IMR-90 (cell line): ENCODE data around the gene RALGPS1. TPM values are rescaled to one million over a fixed set of nuclear protein-coding genes. Genes with fewer than 3 reads are reported as not detected.

Experiments
- ATAC-seq: fragments of 200-7000 bp; cut with Tn5 transposase; 2 replicates; pipeline ENCODE4 v1.9.1; 2020; ENCODE audit warnings: low read depth, mild to moderate bottlenecking, moderate library complexity
- BruUV-seq: library from RNA; stranded (reverse); fragments of 400-500 nt; replicated peaks from 2 replicates; lab custom pipeline; 2021; lab: Mats Ljungman, UMichigan
- CTCF ChIA-PET: fragments of 300-600 bp; formaldehyde crosslinking; extraction: SDS; loops from one replicate; lab custom pipeline; 2021; ENCODE audit warnings: antibody characterized with exemption; lab: Yijun Ruan, JAX
- POLR2A ChIA-PET: fragments of 300-600 bp; sonication (Branson Sonifier 250); formaldehyde crosslinking; loops from one replicate; lab custom pipeline; 2022; ENCODE audit warnings: antibody characterized with exemption; ENCODE audit not compliant: unreplicated experiment; lab: Charles Lee
- DNase-seq: peaks from one replicate; pipeline ENCODE4 v3.0.0; 2013
- H2AFZ ChIP-seq: replicated peaks from 2 replicates; pipeline ENCODE3; 2013; ENCODE audit warnings: low read length, mild to moderate bottlenecking; ENCODE audit not compliant: poor library complexity
- H2AK5ac ChIP-seq: 2 replicates; pipeline ENCODE4 v1.6.1; 2013; ENCODE audit warnings: low read depth, low read length, inconsistent platforms
- H2AK9ac ChIP-seq: replicated peaks from 2 replicates; pipeline ENCODE3; 2013; ENCODE audit warnings: mild to moderate bottlenecking, low read depth, low read length, moderate library complexity; ENCODE audit not compliant: poor library complexity
- H2BK120ac ChIP-seq: 2 replicates; pipeline ENCODE4 v1.6.1; 2013; ENCODE audit warnings: low read depth, low read length, inconsistent platforms
- H2BK15ac ChIP-seq: 3 replicates; pipeline ENCODE4 v1.6.1; 2013; ENCODE audit warnings: low read depth, low read length, inconsistent platforms
- H2BK20ac ChIP-seq: 2 replicates; pipeline ENCODE4 v1.6.1; 2013; ENCODE audit warnings: low read depth, mild to moderate bottlenecking, inconsistent platforms, low read length, moderate library complexity
- H2BK5ac ChIP-seq: 2 replicates; pipeline ENCODE4 v1.6.1; 2013; ENCODE audit warnings: mild to moderate bottlenecking, low read depth, low read length, inconsistent platforms; ENCODE audit not compliant: poor library complexity, severe bottlenecking
- H3K14ac ChIP-seq: replicated peaks from 2 replicates; pipeline ENCODE4 v1.6.1; 2013; ENCODE audit warnings: low read depth, low read length, inconsistent platforms
- H3K18ac ChIP-seq: 2 replicates; pipeline ENCODE4 v1.6.1; 2013; ENCODE audit warnings: low read depth, low read length, control low read depth
- H3K23ac ChIP-seq: 2 replicates; pipeline ENCODE4 v1.6.1; 2013; ENCODE audit warnings: low read depth, low read length, inconsistent platforms
- H3K27ac ChIP-seq: 2 replicates; pipeline ENCODE4 v1.5.1; 2013; ENCODE audit warnings: mild to moderate bottlenecking, control low read depth, low read length; ENCODE audit not compliant: insufficient read depth
- H3K27me3 ChIP-seq: 2 replicates; pipeline ENCODE4 v1.6.1; 2013; ENCODE audit warnings: low read length; ENCODE audit not compliant: control insufficient read depth, insufficient read depth
- H3K36me3 ChIP-seq: 2 replicates; pipeline ENCODE4 v1.6.1; 2013; ENCODE audit warnings: low read length, mixed read lengths; ENCODE audit not compliant: control insufficient read depth, insufficient read depth
- H3K4ac ChIP-seq: 2 replicates; pipeline ENCODE4 v1.6.1; 2013; ENCODE audit warnings: low read depth, low read length, inconsistent platforms
- H3K4me1 ChIP-seq: 2 replicates; pipeline ENCODE4 v1.6.1; 2013; ENCODE audit warnings: low read length, mixed read lengths; ENCODE audit not compliant: control insufficient read depth, insufficient read depth
- H3K4me2 ChIP-seq: 2 replicates; pipeline ENCODE4 v1.6.1; 2013; ENCODE audit warnings: low read depth, mild to moderate bottlenecking, control low read depth, low read length, moderate library complexity
- H3K4me3 ChIP-seq: 2 replicates; pipeline ENCODE4 v1.5.1; 2013; ENCODE audit warnings: low read depth, mild to moderate bottlenecking, control low read depth, low read length, moderate library complexity; ENCODE audit not compliant: insufficient read depth
- H3K56ac ChIP-seq: 2 replicates; pipeline ENCODE4 v1.6.1; 2013; ENCODE audit warnings: low read length, inconsistent platforms; ENCODE audit not compliant: insufficient read depth; ENCODE audit errors: extremely low read depth
- H3K79me1 ChIP-seq, 2 experiments: 2 replicates each; pipeline ENCODE4 v1.6.1; 2013; ENCODE audit warnings: low read length in 2 of 2, inconsistent platforms in 1 of 2, low read depth in 1 of 2
- H3K9ac ChIP-seq: 2 replicates; pipeline ENCODE4 v1.6.1; 2013; ENCODE audit warnings: low read depth, low read length, control low read depth
- H3K9me1 ChIP-seq: 2 replicates; pipeline ENCODE4 v1.6.1; 2013; ENCODE audit warnings: low read length, inconsistent platforms; ENCODE audit not compliant: insufficient read depth
- H3K9me3 ChIP-seq: 2 replicates; pipeline ENCODE4 v1.6.1; 2013; ENCODE audit warnings: low read length; ENCODE audit not compliant: control insufficient read depth, insufficient read depth
- H4K20me1 ChIP-seq: 2 replicates; pipeline ENCODE4 v1.6.1; 2013; ENCODE audit warnings: low read length, inconsistent platforms; ENCODE audit not compliant: insufficient read depth
- H4K5ac ChIP-seq: 2 replicates; pipeline ENCODE4 v1.6.1; 2013; ENCODE audit warnings: mild to moderate bottlenecking, low read depth, low read length, control low read depth
- H4K8ac ChIP-seq, 2 experiments: 2 replicates each; pipeline ENCODE4 v1.6.1; 2013; ENCODE audit warnings: low read depth in 2 of 2, low read length in 2 of 2, control low read depth in 1 of 2, inconsistent platforms in 1 of 2
- H4K91ac ChIP-seq: 2 replicates; pipeline ENCODE4 v1.6.1; 2013; ENCODE audit warnings: low read depth, low read length, inconsistent platforms; ENCODE audit not compliant: insufficient read depth
- BHLHE40 ChIP-seq: fragments of 150-350 bp; IDR thresholded peaks from 2 replicates; pipeline ENCODE4 v1.6.1; 2016; ENCODE audit warnings: mild to moderate bottlenecking, low read depth, low read length
- CEBPB ChIP-seq: IDR thresholded peaks from 2 replicates; pipeline ENCODE4 v1.6.1; 2012; ENCODE audit warnings: low read depth, low read length, improper control_type of control experiment
- CHD1 ChIP-seq: IDR thresholded peaks from 2 replicates; pipeline ENCODE4 v1.6.1; 2012; ENCODE audit warnings: low read depth, low read length, improper control_type of control experiment
- CTCF ChIP-seq: conservative IDR thresholded peaks from 2 replicates; pipeline ENCODE4 v1.5.1; 2012; ENCODE audit warnings: mild to moderate bottlenecking, low read depth, low read length, improper control_type of control experiment
- FOS ChIP-seq: fragments of 150-350 bp; IDR thresholded peaks from 2 replicates; pipeline ENCODE4 v1.6.1; 2016; ENCODE audit warnings: low read depth, low read length
- MAFK ChIP-seq: IDR thresholded peaks from 2 replicates; pipeline ENCODE4 v1.6.1; 2012; ENCODE audit warnings: low read depth, low read length, improper control_type of control experiment
- MAZ ChIP-seq: IDR thresholded peaks from 2 replicates; pipeline ENCODE4 v1.6.1; 2012; ENCODE audit warnings: low read depth, mild to moderate bottlenecking, low read length, improper control_type of control experiment, moderate library complexity, borderline replicate concordance
- MXI1 ChIP-seq: IDR thresholded peaks from 2 replicates; pipeline ENCODE4 v1.6.1; 2012; ENCODE audit warnings: low read depth, mild to moderate bottlenecking, low read length, moderate library complexity, borderline replicate concordance
- NFE2L2 ChIP-seq: fragments of 150-350 bp; IDR thresholded peaks from 2 replicates; pipeline ENCODE4 v1.6.1; 2016; ENCODE audit warnings: low read depth, mild to moderate bottlenecking, low read length
- POLR2A ChIP-seq: IDR thresholded peaks from 2 replicates; pipeline ENCODE4 v1.6.1; 2012; ENCODE audit warnings: mild to moderate bottlenecking, low read depth, low read length
- RAD21 ChIP-seq: IDR thresholded peaks from 2 replicates; pipeline ENCODE4 v1.6.1; 2012; ENCODE audit warnings: low read length, improper control_type of control experiment
- RCOR1 ChIP-seq: IDR thresholded peaks from 2 replicates; pipeline ENCODE4 v1.6.1; 2012; ENCODE audit warnings: mild to moderate bottlenecking, low read length, improper control_type of control experiment; ENCODE audit not compliant: insufficient replicate concordance
- RFX5 ChIP-seq: IDR thresholded peaks from 2 replicates; pipeline ENCODE4 v1.8.0; 2012; ENCODE audit warnings: low read depth, mild to moderate bottlenecking, low read length, moderate library complexity
- SMC3 ChIP-seq: fragments of 150-350 bp; IDR thresholded peaks from 2 replicates; pipeline ENCODE4 v1.6.1; 2016; ENCODE audit warnings: low read depth, mild to moderate bottlenecking, antibody characterized with exemption, low read length, moderate library complexity
- dilution Hi-C: fragments of 300-500 bp; cut with HindIII; formaldehyde crosslinking; loops from one replicate; pipeline ENCODE4 v1.14.3; 2018; ENCODE audit warnings: low sequenced_read_pairs; ENCODE audit not compliant: unreplicated experiment
- in situ Hi-C: fragments of 300-500 bp; cut with MboI; formaldehyde crosslinking; loops from 3 replicates; pipeline ENCODE4 v1.14.3; 2019; ENCODE audit warnings: low sequenced_read_pairs, inconsistent platforms, mixed read lengths
- intact Hi-C: fragments of 100-400 bp; cut with micrococcal nuclease; formaldehyde crosslinking; loops from 2 replicates; pipeline ENCODE4 v1.10.0; 2022
- polyA plus RNA-seq, 3 experiments: library from polyadenylated mRNA; depleted of rRNA; stranded (reverse); fragments of >200 nt; gene quantifications; 2 replicates each; pipeline ENCODE4 v1.2.3, GENCODE V29; 2012; ENCODE audit warnings: low replicate concordance in 1 of 3
- total RNA-seq: library from RNA; depleted of rRNA; stranded (reverse); fragments of >200 nt; gene quantifications from 2 replicates; pipeline ENCODE4 v1.2.3, GENCODE V29; 2012
- TF ChIP-seq, protein P1 (sequence below): fragments of 150-350 bp; IDR thresholded peaks from 2 replicates; pipeline ENCODE4 v1.6.1; 2016; ENCODE audit warnings: low read depth, mild to moderate bottlenecking, low read length, moderate library complexity, borderline replicate concordance
- TF ChIP-seq, protein P2 (sequence below): fragments of 150-350 bp; IDR thresholded peaks from 2 replicates; pipeline ENCODE4 v1.6.1; 2017; ENCODE audit warnings: mild to moderate bottlenecking, antibody characterized with exemption, low read length, low read depth

The RALGPS1 gene
- total and polyA plus RNA-seq, 2 of the 4 experiments (the other 2 are of a cell fraction) = 0.90 to 2.8 TPM

DNA sequence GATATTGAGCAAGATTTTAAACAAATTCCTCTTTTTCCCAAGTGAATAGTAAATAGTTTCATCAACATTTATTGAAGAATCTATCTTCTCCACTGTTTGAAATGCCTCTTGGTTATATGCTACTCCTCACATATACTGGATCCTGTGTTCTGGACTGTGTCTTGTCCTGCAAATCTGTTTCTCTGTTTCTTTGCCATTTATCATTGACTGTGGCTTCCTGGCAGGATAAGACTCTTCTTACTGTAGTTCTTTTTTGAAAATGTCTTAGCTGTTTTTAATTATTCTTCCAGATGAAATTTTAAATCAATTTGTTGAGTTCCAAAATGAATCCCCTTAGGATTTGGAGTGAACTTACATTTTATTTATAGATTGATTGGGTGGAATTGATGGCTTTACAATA, 27.8 kb downstream of the RALGPS1 start:
- Histone ChIP-seq H3K4me1 (peaks cover 2% of the 10 kb centered on the region; the same call in 1 of the 2 replicates), H4K20me1 (no peaks in the 10 kb centered on the region), H3K23ac (no peak overlapping the region), H4K91ac (no peak overlapping the region), H3K18ac (no peak overlapping the region), H2BK15ac (no peak overlapping the region), H3K9me3 (0 out of 2 replicates have a peak, but pooled peaks cover 1% of the 10 kb centered on the region), H3K14ac (no peak overlapping the region), H3K79me1 (no peaks in the 10 kb centered on the region), H3K27ac (no peak overlapping the region), H2BK5ac (no peak overlapping the region), H3K27me3 (no peaks in the 10 kb centered on the region; the same call in 1 of the 2 replicates), H4K5ac (no peak overlapping the region), H3K4ac (no peak overlapping the region), H4K8ac (no peak overlapping the region), H2BK120ac (no peak overlapping the region), H2BK20ac (no peak overlapping the region), H2AK5ac (no peak overlapping the region), H3K36me3 (no peaks in the 10 kb centered on the region), H3K4me2 (no peak overlapping the region), H3K56ac (no peak overlapping the region), H3K9me1 (0 out of 2 replicates have a peak, but pooled peaks cover 3% of the 10 kb centered on the region), H2AK9ac (no peak overlapping the region), H3K4me3 (no peak overlapping the region), H3K9ac (no peak overlapping the region), H2AFZ (no peak overlapping the region)
- intact Hi-C loops (no loop called here), dilution Hi-C loops (no loop called here), in situ Hi-C loops (loop anchor here (5.0 to 25.0 kb wide), 2 partner anchors 255 to 445 kb away; partner anchors contain the start of gene SLC2A8)
- no TSS peak for BruUV-seq
- ChIA-PET CTCF (interaction anchor here (1.3 to 3.9 kb wide), 2 partner anchors 10 to 257 kb away, joined by 3 to 27 read pairs; no protein-coding TSS in a partner anchor), POLR2A (no interaction called here)
- TF ChIP-seq CTCF (no peak), RFX5 (no peak), CHD1 (no peak), MAZ (no peak), MAFK (no peak), FOS (no peak), NFE2L2 (no peak), RAD21 (no peak), RCOR1 (no peak), SMC3 (no peak), BHLHE40 (no peak), MXI1 (no peak), CEBPB (no peak), POLR2A (no peak)
- TF ChIP-seq, protein P1, sequence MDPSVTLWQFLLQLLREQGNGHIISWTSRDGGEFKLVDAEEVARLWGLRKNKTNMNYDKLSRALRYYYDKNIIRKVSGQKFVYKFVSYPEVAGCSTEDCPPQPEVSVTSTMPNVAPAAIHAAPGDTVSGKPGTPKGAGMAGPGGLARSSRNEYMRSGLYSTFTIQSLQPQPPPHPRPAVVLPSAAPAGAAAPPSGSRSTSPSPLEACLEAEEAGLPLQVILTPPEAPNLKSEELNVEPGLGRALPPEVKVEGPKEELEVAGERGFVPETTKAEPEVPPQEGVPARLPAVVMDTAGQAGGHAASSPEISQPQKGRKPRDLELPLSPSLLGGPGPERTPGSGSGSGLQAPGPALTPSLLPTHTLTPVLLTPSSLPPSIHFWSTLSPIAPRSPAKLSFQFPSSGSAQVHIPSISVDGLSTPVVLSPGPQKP = no peak
- TF ChIP-seq, protein P2, sequence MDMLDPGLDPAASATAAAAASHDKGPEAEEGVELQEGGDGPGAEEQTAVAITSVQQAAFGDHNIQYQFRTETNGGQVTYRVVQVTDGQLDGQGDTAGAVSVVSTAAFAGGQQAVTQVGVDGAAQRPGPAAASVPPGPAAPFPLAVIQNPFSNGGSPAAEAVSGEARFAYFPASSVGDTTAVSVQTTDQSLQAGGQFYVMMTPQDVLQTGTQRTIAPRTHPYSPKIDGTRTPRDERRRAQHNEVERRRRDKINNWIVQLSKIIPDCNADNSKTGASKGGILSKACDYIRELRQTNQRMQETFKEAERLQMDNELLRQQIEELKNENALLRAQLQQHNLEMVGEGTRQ = no peak
- ATAC-seq (no peak), DNase-seq (no peak)
